Kidney (tissue), 14 donors: ENCODE data around the gene WWC1. TPM values are rescaled to one million over a fixed set of nuclear protein-coding genes. Genes with fewer than 3 reads are reported as not detected.

ENCODE experiments used
- DNase-seq, 5 donors: peaks; one replicate each; pipeline ENCODE4 v3.0.0-alpha.2; 2013 to 2020
- FAIRE-seq: peaks from 2 replicates; lab custom pipeline; 2012; peaks lifted over from hg19 to GRCh38; lab: Jason Lieb, UNC
- H3K27ac ChIP-seq, 2 donors: one replicate each; pipeline ENCODE4 v1.7.0; 2013; ENCODE audit warnings: low read depth in 2 of 2, low read length in 2 of 2, inconsistent platforms in 1 of 2
- H3K27me3 ChIP-seq: one replicate; pipeline ENCODE4 v1.7.1; 2013; ENCODE audit warnings: low read length, inconsistent platforms; ENCODE audit not compliant: control insufficient read depth, insufficient read depth
- H3K36me3 ChIP-seq, 3 donors: one replicate each; pipeline versions ENCODE4 v1.7.0 to v1.7.1; 2013; ENCODE audit warnings: low read length in 3 of 3, control low read depth in 1 of 3, inconsistent platforms in 1 of 3; ENCODE audit not compliant: insufficient read depth in 3 of 3, control insufficient read depth in 2 of 3
- H3K4me1 ChIP-seq, 3 donors: one replicate each; pipeline versions ENCODE4 v1.7.0 to v1.7.1; 2013; ENCODE audit warnings: low read length in 3 of 3, inconsistent platforms in 1 of 3, low read depth in 1 of 3; ENCODE audit not compliant: control insufficient read depth in 2 of 3, insufficient read depth in 2 of 3
- H3K4me3 ChIP-seq, 3 donors: one replicate each; pipeline versions ENCODE4 v1.7.0 to v1.8.1; 2013; ENCODE audit warnings: low read length in 3 of 3, control low read depth in 1 of 3, inconsistent platforms in 1 of 3
- H3K9ac ChIP-seq, 3 donors: one replicate each; pipeline versions ENCODE4 v1.7.0 to v1.7.1; 2013; ENCODE audit warnings: low read length in 3 of 3, control low read depth in 1 of 3, inconsistent platforms in 1 of 3
- H3K9me3 ChIP-seq, 3 donors: one replicate each; pipeline versions ENCODE4 v1.7.0 to v1.7.1; 2013; ENCODE audit warnings: low read length in 3 of 3, control low read depth in 1 of 3, inconsistent platforms in 1 of 3; ENCODE audit not compliant: control insufficient read depth in 2 of 3, insufficient read depth in 1 of 3
- CTCF ChIP-seq: IDR thresholded peaks from 3 replicates; pipeline ENCODE4 v1.5.1; 2012; ENCODE audit warnings: mild to moderate bottlenecking, moderate library complexity, borderline replicate concordance; ENCODE audit not compliant: insufficient read depth; ENCODE audit errors: extremely low read depth
- intact Hi-C: fragments of 100-400 bp; cut with DNase I; formaldehyde crosslinking; loops from one replicate; pipeline ENCODE4 v1.11.1; 2022
- polyA plus RNA-seq: library from polyadenylated mRNA; stranded (reverse); fragments of 350-450 nt; fragmentation: Illumina TruSeq; extraction: RNeasy Lipid Tissue Mini Kit (QIAGEN cat#74804); gene quantifications from one replicate; pipeline ENCODE4 v1.2.3, GENCODE V29; 2014; ENCODE audit warnings: low read depth, low replicate concordance; ENCODE audit not compliant: insufficient read depth
- total RNA-seq: library from RNA; stranded (reverse); fragmentation: NEBNext Ultra II Directional; extraction: Animal tissue kit (Norgen Biotek cat#: 25700); gene quantifications from one replicate; pipeline ENCODE4 v1.2.1, GENCODE V29; 2021
- donor health status: control.
- donor health status: control.
- donor health status: control.
- donor health status: control.
- donor health status: control.
- donor health status: DM: yes; HTN: yes; CAD: no.
- donor health status: Normal renal cell carcinoma (clear cell type).

Gene WWC1
- total and polyA plus RNA-seq, 2 donors from 2014 or later = 74.4 to 174 TPM

DNA sequence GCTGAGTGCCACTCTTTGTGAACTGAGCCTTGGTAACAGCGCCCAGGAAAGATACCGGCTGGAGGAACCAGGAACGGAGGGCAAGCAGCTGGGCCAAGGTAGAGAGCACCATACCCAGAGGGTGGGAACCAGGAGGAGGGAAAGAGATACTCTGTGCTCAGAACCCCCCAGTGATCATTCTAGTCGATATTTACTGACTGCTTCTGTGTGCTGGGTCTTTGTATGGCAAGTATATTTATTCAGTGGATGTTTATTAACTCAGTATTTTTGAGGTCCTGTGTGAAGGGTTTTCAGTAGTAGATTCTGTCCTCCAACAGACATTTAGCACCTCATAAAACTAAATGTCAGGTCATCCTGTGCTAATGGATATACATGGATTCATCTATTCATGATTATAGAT, 132.5 kb downstream of the WWC1 start:
- FAIRE-seq = no peak
- intact Hi-C loops = no loop called here
- TF ChIP-seq CTCF = no peak
- no peak for DNase-seq
- Histone ChIP-seq H3K4me1 (no peaks in the 10 kb centered on the region), H3K27ac (no peak overlapping the region), H3K9ac (no peak overlapping the region), H3K36me3 (peaks cover 0 to 51% (median 25%) of the 10 kb centered on the region in 3 donors), H3K27me3 (no peaks in the 10 kb centered on the region), H3K9me3 (no peaks in the 10 kb centered on the region), H3K4me3 (no peak overlapping the region)

- Histone ChIP-seq H3K9me3 (no peaks in the 10 kb centered on the region), H3K36me3 (peaks cover 0 to 45% (median 22%) of the 10 kb centered on the region in 3 donors), H3K4me3 (no peak overlapping the region), H3K27me3 (no peaks in the 10 kb centered on the region), H3K9ac (no peak overlapping the region), H3K4me1 (no peaks in the 10 kb centered on the region), H3K27ac (no peak overlapping the region)
- DNase-seq = no peak
- FAIRE-seq = no peak
- TF ChIP-seq CTCF = no peak
- intact Hi-C loops = no loop called here
Measured at GRCh38 chr5:168424594-168425323, 133.3 kb downstream of the WWC1 start.

- no peaks in the 10 kb centered on the region for H3K27me3 ChIP-seq
- peaks cover 3 to 55% (median 25%) of the 10 kb centered on the region in 3 donors for H3K36me3 ChIP-seq
- H3K4me3 ChIP-seq = no peak overlapping the region
- no peak for FAIRE-seq
- H3K27ac ChIP-seq = no peak overlapping the region
- intact Hi-C loops = no loop called here
- no peaks in the 10 kb centered on the region for H3K9me3 ChIP-seq
- no peaks in the 10 kb centered on the region for H3K4me1 ChIP-seq
- TF ChIP-seq CTCF = no peak
- no peak for DNase-seq
- H3K9ac ChIP-seq = no peak overlapping the region
Measured at GRCh38 chr5:168426007-168426863, 134.8 kb downstream of the WWC1 start.
